ENCODE results near the gene TRPM8.

GRCh38 chr2:233983445-233983844, 66.3 kb downstream of the TRPM8 start:
- no peak for TF ChIP-seq CTCF (IDR thresholded peaks at IDR 0.05; ENCODE audit: low read depth, low read length)
- TF ChIP-seq EZH2phosphoT487 (IDR thresholded peaks at IDR 0.05; ENCODE audit: low read depth): no peak
